Pancreas (tissue), 10 donors: ENCODE results near the gene LTBP2. TPM values are rescaled to one million over a fixed set of nuclear protein-coding genes. Genes with fewer than 3 reads are reported as not detected.
A peak's percentile ranks its signal among the peaks of the same experiment; 100 is the strongest.

Source experiments
- ATAC-seq, 4 donors: fragments of 200-7000 bp; cut with Tn5 transposase; one replicate each; pipeline versions ENCODE4 v1.8.0 to v1.9.1; 2020; ENCODE audit warnings: mild to moderate bottlenecking in 4 of 4, moderate library complexity in 4 of 4
- DNase-seq, 6 donors: peaks; one replicate each; pipeline ENCODE4 v3.0.0-alpha.2; 2020
- FAIRE-seq: peaks from 2 replicates; lab custom pipeline; 2012; peaks lifted over from hg19 to GRCh38; lab: Jason Lieb, UNC
- H3K27ac ChIP-seq, 4 donors: fragments of 200-600 bp; sonication (generic); 1 replicate in 3 of 4; 2 replicates in 1 of 4; pipeline versions ENCODE4 v1.5.0 to v1.8.0; 2020
- H3K27me3 ChIP-seq, 4 donors: fragments of 200-600 bp; one replicate each; pipeline ENCODE4 v1.8.0; 2021
- H3K36me3 ChIP-seq, 3 donors: fragments of 200-600 bp; sonication (generic) in 1 of 3; one replicate each; pipeline versions ENCODE4 v1.5.0 to v1.8.0; 2020 to 2021
- H3K4me1 ChIP-seq, 3 donors: fragments of 200-600 bp; one replicate each; pipeline ENCODE4 v1.8.0; 2021
- H3K4me3 ChIP-seq, 4 donors: fragments of 200-600 bp; sonication (generic) in 2 of 4; one replicate each; pipeline versions ENCODE4 v1.5.0 to v1.8.0; 2020 to 2021
- H3K9me3 ChIP-seq, 4 donors: fragments of 200-600 bp; one replicate each; pipeline ENCODE4 v1.8.0; 2021
- CTCF ChIP-seq, 4 donors: fragments of 200-600 bp; sonication (generic) in 3 of 4; IDR thresholded peaks; one replicate each; pipeline versions ENCODE4 v1.5.0 to v1.8.0; 2021; ENCODE audit warnings: antibody characterized with exemption in 4 of 4
- WGBS, 2 donors: extraction: QIAGEN DNeasy Blood & Tissue Kit; methylation state at CpG; one replicate each; pipeline ENCODE4 v1.1.7; 2013; 5-methylcytosine and 5-hydroxymethylcytosine counted together
- intact Hi-C, 3 donors: fragments of 100-400 bp; cut with DNase I; formaldehyde crosslinking; loops; one replicate each; pipeline versions ENCODE4 v1.11.1 to v1.14.2; 2022
- polyA plus RNA-seq, 2 donors: library from polyadenylated mRNA; stranded (reverse); fragments of 200-250 nt; gene quantifications; one replicate each; pipeline ENCODE4 v1.2.3, GENCODE V29; 2013
- total RNA-seq, 6 donors: library from RNA; stranded (reverse); fragmentation: NEBNext Ultra II Directional in 4 of 6; extraction: Animal tissue kit (Norgen Biotek cat#: 25700) in 4 of 6; gene quantifications; one replicate each; pipeline versions ENCODE4 v1.2.1 to v1.2.4, GENCODE V29; 2021 to 2023
- donor health status: healthy with polysubstance abuse.
- donor health status: DM: no; HTN: no; CAD: no; lungs with moderate emphysema.
- donor health status: DM: no; HTN: no; CAD: no.
- donor health status: control.
- donor health status: control.
- donor health status: Bipolar disorder and iron deficiency.
- donor health status: DM: yes; HTN: yes; CAD: no.
- donor health status: DM: no; HTN: no; CAD: no.
- donor health status: DM: no; HTN: no; CAD: no.
- donor health status: DM: yes; HTN: yes; CAD: no.

LTBP2 gene
- total and polyA plus RNA-seq, 8 donors, result 1.8 to 18.1 (median 4.7) TPM

- Histone ChIP-seq H3K36me3 (no peaks in the 10 kb centered on the region), H3K4me3 (no peak overlapping the region), H3K27me3 (no peaks in the 10 kb centered on the region), H3K9me3 (no peaks in the 10 kb centered on the region), H3K4me1 (peaks cover 0 to 6% (median 0%) of the 10 kb centered on the region in 3 donors), H3K27ac (no peak overlapping the region)
- ATAC-seq (no peak), FAIRE-seq (no peak), DNase-seq (no peak)
- TF ChIP-seq CTCF (IDR thresholded peaks at IDR 0.05), result no peak
- WGBS, 2 donors, result 74% methylated on average over 7 of the region's 7 CpGs
- intact Hi-C loops, result no loop called here
Measured at GRCh38 chr14:74648601-74649000, 36.6 kb upstream of the LTBP2 start.

- Histone ChIP-seq H3K27ac (no peak overlapping the region), H3K4me1 (peaks cover 0 to 6% (median 0%) of the 10 kb centered on the region in 3 donors), H3K4me3 (no peak overlapping the region), H3K9me3 (no peaks in the 10 kb centered on the region), H3K27me3 (no peaks in the 10 kb centered on the region), H3K36me3 (no peaks in the 10 kb centered on the region)
- intact Hi-C loops, result no loop called here
- peak in 4 of 6 donors; percentile 9 to 52 (median 28) for DNase-seq
- no peak for FAIRE-seq
- 10 to 15% methylated on average over 7 of the region's 7 CpGs for WGBS, 2 donors
- no peak for TF ChIP-seq CTCF (IDR thresholded peaks at IDR 0.05)
- peak; percentile 40 to 72 (median 56) for ATAC-seq
Measured at GRCh38 chr14:74647678-74648461, 35.8 kb upstream of the LTBP2 start.

GRCh38 chr14:74647061-74647677 lies 35.1 kb upstream of the LTBP2 start:
- Histone ChIP-seq H3K4me3 (no peak overlapping the region), H3K27me3 (no peaks in the 10 kb centered on the region), H3K27ac (no peak overlapping the region), H3K4me1 (peaks cover 0 to 6% (median 0%) of the 10 kb centered on the region in 3 donors), H3K36me3 (no peaks in the 10 kb centered on the region), H3K9me3 (no peaks in the 10 kb centered on the region)
- TF ChIP-seq CTCF (IDR thresholded peaks at IDR 0.05), result no peak
- WGBS, 2 donors, result 84 to 89% methylated on average over 11 of the region's 11 CpGs
- ATAC-seq (no peak), FAIRE-seq (no peak), DNase-seq (no peak)
- intact Hi-C loops, result no loop called here

GRCh38 chr14:74645756-74646470 lies 33.9 kb upstream of the LTBP2 start:
- WGBS, 2 donors, result 66 to 75% methylated on average over 13 of the region's 13 CpGs
- intact Hi-C loops, result no loop called here
- Histone ChIP-seq H3K4me3 (no peak overlapping the region), H3K27ac (no peak overlapping the region), H3K4me1 (peaks cover 0 to 6% (median 0%) of the 10 kb centered on the region in 3 donors), H3K27me3 (no peaks in the 10 kb centered on the region), H3K36me3 (no peaks in the 10 kb centered on the region), H3K9me3 (no peaks in the 10 kb centered on the region)
- no peak for FAIRE-seq
- no peak for DNase-seq
- ATAC-seq, result no peak
- no peak for TF ChIP-seq CTCF (IDR thresholded peaks at IDR 0.05)
